ENCODE results near the gene EPN1.
"Not testable (repeated sequence)": the region's sequence is repeated elsewhere in the genome, so short reads cannot be mapped to it uniquely, and the experiment has no call there.

The EPN1 gene

GRCh38 chr19:55694656-55695491 is 19.8 kb downstream of the EPN1 start:
- no peak for DNase-seq

GRCh38 chr19:55695511-55696290 is 20.7 kb downstream of the EPN1 start:
- DNase-seq: no peak

- DNase-seq: no peak
Observed at GRCh38 chr19:55696301-55697068, 21.5 kb downstream of the EPN1 start.

GRCh38 chr19:55697069-55697440 is 22.0 kb downstream of the EPN1 start:
- DNase-seq: no peak

- DNase-seq: no peak
Observed at GRCh38 chr19:55697698-55698097, 22.7 kb downstream of the EPN1 start.

GRCh38 chr19:55698256-55698655 is 23.2 kb downstream of the EPN1 start:
- no peak for DNase-seq

GRCh38 chr19:55699221-55699620 is 24.2 kb downstream of the EPN1 start:
- no peak for DNase-seq

GRCh38 chr19:55700813-55701212 is 25.8 kb downstream of the EPN1 start:
- DNase-seq: no peak

- DNase-seq: no peak
Observed at GRCh38 chr19:55702131-55702627, 27.2 kb downstream of the EPN1 start.

GRCh38 chr19:55703790-55704215 is 28.8 kb downstream of the EPN1 start:
- DNase-seq: no peak

- DNase-seq: no peak
Observed at GRCh38 chr19:55704494-55705245, 29.6 kb downstream of the EPN1 start.

- DNase-seq: no peak
Observed at GRCh38 chr19:55705972-55706371, 30.9 kb downstream of the EPN1 start.

GRCh38 chr19:55711719-55712118 is 36.7 kb downstream of the EPN1 start:
- DNase-seq: no peak

- DNase-seq: no peak
Observed at GRCh38 chr19:55712804-55713631, 38.0 kb downstream of the EPN1 start.

GRCh38 chr19:55716531-55716930 is 41.5 kb downstream of the EPN1 start:
- no peak for DNase-seq

- DNase-seq: no peak
Observed at GRCh38 chr19:55717251-55717650, 42.2 kb downstream of the EPN1 start.

GRCh38 chr19:55717879-55718711 is 43.1 kb downstream of the EPN1 start:
- DNase-seq: not testable (repeated sequence)

GRCh38 chr19:55720214-55720746 is 45.3 kb downstream of the EPN1 start:
- DNase-seq: no peak

- DNase-seq: no peak
Observed at GRCh38 chr19:55720801-55721200, 45.8 kb downstream of the EPN1 start.

- DNase-seq: no peak
Observed at GRCh38 chr19:55723491-55723890, 48.5 kb downstream of the EPN1 start.

All from right hindlimb (tissue), 1 donor.